Mucosa of rectum (tissue), 2 donors: Measurements from ENCODE around the gene SLFN12L.

ENCODE experiments used
- H3K27ac ChIP-seq, 2 donors: one replicate each; pipeline ENCODE4 v1.7.0; 2013; ENCODE audit warnings: inconsistent platforms in 2 of 2, low read depth in 2 of 2, low read length in 2 of 2
- H3K27me3 ChIP-seq, 2 donors: one replicate each; pipeline ENCODE4 v1.7.0; 2013; ENCODE audit warnings: low read length in 2 of 2; ENCODE audit not compliant: control insufficient read depth in 2 of 2, insufficient read depth in 2 of 2
- H3K36me3 ChIP-seq, 2 donors: one replicate each; pipeline ENCODE4 v1.7.0; 2013; ENCODE audit warnings: low read length in 2 of 2; ENCODE audit not compliant: control insufficient read depth in 2 of 2, insufficient read depth in 2 of 2
- H3K4me1 ChIP-seq, 2 donors: one replicate each; pipeline ENCODE4 v1.7.0; 2013; ENCODE audit warnings: low read length in 2 of 2, mild to moderate bottlenecking in 1 of 2; ENCODE audit not compliant: control insufficient read depth in 2 of 2, insufficient read depth in 2 of 2
- H3K4me3 ChIP-seq, 2 donors: one replicate each; pipeline ENCODE4 v1.7.0; 2013; ENCODE audit warnings: low read length in 2 of 2
- H3K9ac ChIP-seq, 2 donors: one replicate each; pipeline ENCODE4 v1.7.0; 2013; ENCODE audit warnings: low read length in 2 of 2, low read depth in 1 of 2, mild to moderate bottlenecking in 1 of 2
- H3K9me3 ChIP-seq, 2 donors: one replicate each; pipeline ENCODE4 v1.7.0; 2013; ENCODE audit warnings: low read length in 2 of 2; ENCODE audit not compliant: control insufficient read depth in 2 of 2
- donor health status: healthy.
- donor health status: Normal muscosa, but diverticular disease.

The SLFN12L gene

GRCh38 chr17:35448899-35449227 lies 88.6 kb downstream of the SLFN12L start:
- peaks cover 0 to 6% of the 10 kb centered on the region in 2 donors for H3K27me3 ChIP-seq
- H3K4me1 ChIP-seq, result peaks cover 0 to 3% of the 10 kb centered on the region in 2 donors
- H3K9ac ChIP-seq, result peak overlapping the region; percentile 52 to 66
- H3K27ac ChIP-seq, result peak overlapping the region; percentile 71 to 83
- H3K36me3 ChIP-seq, result peaks cover 0 to 2% of the 10 kb centered on the region in 2 donors
- H3K4me3 ChIP-seq, result peak overlapping the region; percentile 68 to 76
- no peaks in the 10 kb centered on the region for H3K9me3 ChIP-seq

GRCh38 chr17:35448214-35448898 lies 89.1 kb downstream of the SLFN12L start, which contains the start of gene SLFN13:
Gene SLFN13 (minus strand): TSS chr17:35448766. CDS start chr17:35445680, 3,086 bp downstream.
- Histone ChIP-seq H3K4me3 (peak within 1 kb of the TSS; percentile 68 to 76), H3K4me1 (peaks cover 0 to 3% of the 10 kb centered on the region in 2 donors), H3K9me3 (no peaks in the 10 kb centered on the region), H3K9ac (peak within 1 kb of the TSS; percentile 65 to 66), H3K36me3 (peaks cover 0 to 2% of the 10 kb centered on the region in 2 donors), H3K27me3 (peaks cover 0 to 6% of the 10 kb centered on the region in 2 donors), H3K27ac (peak within 1 kb of the TSS; percentile 71 to 83)

GRCh38 chr17:35447499-35447898 lies 90.0 kb downstream of the SLFN12L start:
- Histone ChIP-seq H3K27ac (no peak overlapping the region), H3K4me3 (peak overlapping the region; percentile 18 to 76), H3K9me3 (no peaks in the 10 kb centered on the region), H3K4me1 (peaks cover 0 to 3% of the 10 kb centered on the region in 2 donors), H3K36me3 (peaks cover 0 to 2% of the 10 kb centered on the region in 2 donors), H3K9ac (peak overlapping the region in 1 of 2 donors; percentile 65), H3K27me3 (peaks cover 0 to 6% of the 10 kb centered on the region in 2 donors)

GRCh38 chr17:35438433-35438832 lies 99.0 kb downstream of the SLFN12L start:
- Histone ChIP-seq H3K9me3 (no peaks in the 10 kb centered on the region), H3K4me1 (peaks cover under 1 to 3% of the 10 kb centered on the region in 2 donors), H3K36me3 (no peaks in the 10 kb centered on the region), H3K4me3 (no peak overlapping the region), H3K27ac (no peak overlapping the region), H3K27me3 (no peaks in the 10 kb centered on the region), H3K9ac (no peak overlapping the region)

- H3K27me3 ChIP-seq, result no peaks in the 10 kb centered on the region
- peak overlapping the region; percentile 80 to 83 for H3K27ac ChIP-seq
- H3K4me3 ChIP-seq, result peak overlapping the region; percentile 64 to 82
- H3K9ac ChIP-seq, result peak overlapping the region; percentile 37 to 74
- no peaks in the 10 kb centered on the region for H3K9me3 ChIP-seq
- peaks cover 11 to 12% of the 10 kb centered on the region in 2 donors for H3K4me1 ChIP-seq
- no peaks in the 10 kb centered on the region for H3K36me3 ChIP-seq
Measured at GRCh38 chr17:35433075-35433894, 104.2 kb downstream of the SLFN12L start.

GRCh38 chr17:35432176-35433074 lies 105.1 kb downstream of the SLFN12L start, which contains the start of gene SLFN12:
Gene SLFN12 (minus strand): TSS chr17:35432500. CDS start chr17:35423028, 9,472 bp downstream.
- Histone ChIP-seq H3K4me1 (peaks cover 11 to 12% of the 10 kb centered on the region in 2 donors), H3K9ac (peak within 1 kb of the TSS; percentile 37 to 74), H3K4me3 (peak within 1 kb of the TSS; percentile 64 to 82), H3K27me3 (no peaks in the 10 kb centered on the region), H3K36me3 (no peaks in the 10 kb centered on the region), H3K9me3 (no peaks in the 10 kb centered on the region), H3K27ac (peak within 1 kb of the TSS; percentile 80 to 83)

GRCh38 chr17:35429702-35430101 lies 107.8 kb downstream of the SLFN12L start:
- H3K36me3 ChIP-seq, result no peaks in the 10 kb centered on the region
- no peaks in the 10 kb centered on the region for H3K27me3 ChIP-seq
- H3K4me3 ChIP-seq, result no peak overlapping the region
- no peak overlapping the region for H3K27ac ChIP-seq
- H3K9me3 ChIP-seq, result no peaks in the 10 kb centered on the region
- H3K4me1 ChIP-seq, result peaks cover 11 to 12% of the 10 kb centered on the region in 2 donors
- no peak overlapping the region for H3K9ac ChIP-seq

GRCh38 chr17:35428229-35428628 lies 109.2 kb downstream of the SLFN12L start:
- Histone ChIP-seq H3K9me3 (no peaks in the 10 kb centered on the region), H3K27me3 (no peaks in the 10 kb centered on the region)

GRCh38 chr17:35423761-35424160 lies 113.7 kb downstream of the SLFN12L start:
- no peaks in the 10 kb centered on the region for H3K4me1 ChIP-seq
- no peaks in the 10 kb centered on the region for H3K9me3 ChIP-seq
- no peaks in the 10 kb centered on the region for H3K27me3 ChIP-seq
- H3K27ac ChIP-seq, result no peak overlapping the region
- no peak overlapping the region for H3K4me3 ChIP-seq
- peaks cover 0 to 3% of the 10 kb centered on the region in 2 donors for H3K36me3 ChIP-seq
- no peak overlapping the region for H3K9ac ChIP-seq

More at GRCh38 chr17:35428229-35428628, 109.2 kb downstream of the SLFN12L start:
- Histone ChIP-seq H3K4me3 (no peak overlapping the region), H3K9ac (no peak overlapping the region), H3K27ac (no peak overlapping the region), H3K4me1 (peaks cover 7 to 8% of the 10 kb centered on the region in 2 donors), H3K36me3 (no peaks in the 10 kb centered on the region)
